ENCODE measurements around the gene CPLX1.

- TF ChIP-seq CTCF (IDR thresholded peaks at IDR 0.05) (no peak), POLR2A (IDR thresholded peaks at IDR 0.05) (no peak)
Observed at GRCh38 chr4:788006-788635, 37.8 kb downstream of the CPLX1 start.

All from adrenal gland (tissue), 5 donors.